HEK293T (cell line): ENCODE data around the gene FRMD5.

Source experiments
- ARNT ChIP-seq: fragments of 450-650 bp; IDR thresholded peaks from 2 replicates; pipeline ENCODE4 v1.6.1; 2017; ENCODE audit warnings: mild to moderate bottlenecking
- BHLHE40 ChIP-seq: fragments of 450-650 bp; IDR thresholded peaks from 2 replicates; pipeline ENCODE4 v1.6.1; 2016; ENCODE audit warnings: mild to moderate bottlenecking, moderate library complexity, borderline replicate concordance
- CTBP1 ChIP-seq: fragments of 450-650 bp; IDR thresholded peaks from 2 replicates; pipeline ENCODE4 v1.6.1; 2016; ENCODE audit warnings: borderline replicate concordance
- ELF4 ChIP-seq: fragments of 450-650 bp; IDR thresholded peaks from 2 replicates; pipeline ENCODE4 v1.6.1; 2017; ENCODE audit warnings: antibody characterized with exemption
- FOXA1 ChIP-seq: fragments of 450-650 bp; IDR thresholded peaks from 2 replicates; pipeline ENCODE4 v1.6.1; 2016; ENCODE audit warnings: mild to moderate bottlenecking
- FOXK2 ChIP-seq: fragments of 450-650 bp; IDR thresholded peaks from 2 replicates; pipeline ENCODE4 v1.6.1; 2016; ENCODE audit warnings: mild to moderate bottlenecking
- FOXM1 ChIP-seq: fragments of 450-650 bp; IDR thresholded peaks from 2 replicates; pipeline ENCODE4 v1.6.1; 2017; ENCODE audit warnings: mild to moderate bottlenecking, borderline replicate concordance
- HDGF ChIP-seq: fragments of 450-650 bp; IDR thresholded peaks from 2 replicates; pipeline ENCODE4 v1.6.1; 2017; ENCODE audit warnings: antibody characterized with exemption, borderline replicate concordance
- LEF1 ChIP-seq: fragments of 450-650 bp; IDR thresholded peaks from 2 replicates; pipeline ENCODE4 v1.6.1; 2017; ENCODE audit warnings: mild to moderate bottlenecking, borderline replicate concordance
- SP1 ChIP-seq: fragments of 450-650 bp; IDR thresholded peaks from 2 replicates; pipeline ENCODE4 v1.6.1; 2017
- SUZ12 ChIP-seq: fragments of 450-650 bp; IDR thresholded peaks from 2 replicates; pipeline ENCODE4 v1.6.1; 2016; ENCODE audit warnings: mild to moderate bottlenecking
- TARDBP ChIP-seq: fragments of 450-650 bp; IDR thresholded peaks from 2 replicates; pipeline ENCODE4 v1.6.1; 2016
- ZNF384 ChIP-seq: fragments of 450-650 bp; IDR thresholded peaks from 2 replicates; pipeline ENCODE4 v1.6.1; 2016
- TF ChIP-seq, protein P1 (sequence below): fragments of 450-650 bp; IDR thresholded peaks from 2 replicates; pipeline ENCODE4 v1.6.1; 2016

DNA sequence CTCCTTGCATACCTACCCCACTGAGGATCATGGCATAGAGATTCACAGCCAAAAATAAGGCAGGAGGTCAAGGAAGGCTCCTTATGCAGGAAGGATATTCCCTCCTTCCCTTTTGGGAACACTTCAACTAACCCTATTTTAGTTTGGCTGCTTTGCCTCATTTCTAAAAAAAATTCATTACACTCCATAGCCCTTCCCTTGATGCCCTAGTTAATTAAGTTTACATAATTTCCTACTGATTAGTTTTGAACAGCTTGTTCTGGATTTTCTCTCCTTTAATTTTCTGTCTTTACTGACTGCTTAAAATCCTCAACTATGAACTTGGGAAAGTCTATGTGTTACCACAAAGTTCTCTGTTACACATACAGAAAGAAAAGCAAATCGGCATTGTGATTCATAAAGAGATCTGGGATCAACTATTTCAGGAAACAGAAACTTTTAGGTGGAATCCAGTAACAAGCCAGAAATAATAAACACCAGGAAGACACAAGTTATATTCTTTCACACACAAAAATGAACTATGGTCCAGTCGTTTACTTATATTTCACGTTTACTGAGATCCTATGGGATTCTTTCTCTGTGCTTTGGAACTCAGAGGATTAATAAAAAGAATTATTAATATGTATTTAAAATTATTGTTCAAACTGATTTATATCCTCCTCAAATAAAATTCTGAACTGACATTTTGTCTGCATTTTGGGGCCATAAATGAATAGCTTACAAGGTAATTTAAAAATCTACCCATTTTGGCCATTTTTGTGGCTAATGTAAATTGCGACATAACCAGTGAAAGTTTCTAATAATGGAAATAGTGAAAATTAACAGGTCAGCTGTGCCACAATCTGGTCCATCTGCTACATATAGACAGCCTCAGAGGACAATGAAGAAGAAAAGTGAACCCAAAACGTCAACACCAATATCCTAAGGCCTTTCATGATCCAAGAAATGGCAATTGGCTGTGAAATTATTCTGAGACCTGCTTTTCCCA lies 113.8 kb downstream of the FRMD5 start:
- TF ChIP-seq TARDBP, result no peak
- TF ChIP-seq FOXM1, result no peak
- TF ChIP-seq ZNF384, result no peak
- TF ChIP-seq ARNT, result no peak
- TF ChIP-seq SUZ12, result no peak
- TF ChIP-seq SP1, result no peak
- TF ChIP-seq BHLHE40, result no peak
- TF ChIP-seq ELF4, result no peak
- no peak for TF ChIP-seq FOXA1
- no peak for TF ChIP-seq CTBP1
- TF ChIP-seq FOXK2, result no peak
- TF ChIP-seq, protein P1, sequence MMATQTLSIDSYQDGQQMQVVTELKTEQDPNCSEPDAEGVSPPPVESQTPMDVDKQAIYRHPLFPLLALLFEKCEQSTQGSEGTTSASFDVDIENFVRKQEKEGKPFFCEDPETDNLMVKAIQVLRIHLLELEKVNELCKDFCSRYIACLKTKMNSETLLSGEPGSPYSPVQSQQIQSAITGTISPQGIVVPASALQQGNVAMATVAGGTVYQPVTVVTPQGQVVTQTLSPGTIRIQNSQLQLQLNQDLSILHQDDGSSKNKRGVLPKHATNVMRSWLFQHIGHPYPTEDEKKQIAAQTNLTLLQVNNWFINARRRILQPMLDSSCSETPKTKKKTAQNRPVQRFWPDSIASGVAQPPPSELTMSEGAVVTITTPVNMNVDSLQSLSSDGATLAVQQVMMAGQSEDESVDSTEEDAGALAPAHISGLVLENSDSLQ, result no peak
- no peak for TF ChIP-seq LEF1
- TF ChIP-seq HDGF, result no peak
